A673 (cell line): ENCODE data around the gene SCRN2. TPM values are rescaled to one million over a fixed set of nuclear protein-coding genes. Genes with fewer than 3 reads are reported as not detected.

Experiments
- BruUV-seq: library from RNA; stranded (reverse); fragments of 400-500 nt; replicated peaks from 2 replicates; lab custom pipeline; 2021; lab: Mats Ljungman, UMichigan
- CTCF ChIA-PET: fragments of 300-600 bp; sonication (Branson Sonifier 250); formaldehyde crosslinking; loops from one replicate; lab custom pipeline; 2022; ENCODE audit warnings: antibody characterized with exemption; lab: Charles Lee
- POLR2A ChIA-PET: fragments of 300-600 bp; sonication (Branson Sonifier 250); formaldehyde crosslinking; loops from one replicate; lab custom pipeline; 2022; ENCODE audit warnings: antibody characterized with exemption; ENCODE audit not compliant: low non-redundant PET; lab: Charles Lee
- DNase-seq: peaks from one replicate; pipeline ENCODE4 v3.0.0-alpha.2; 2015; ENCODE audit warnings: low spot score
- H3K27ac ChIP-seq: fragments of 200-600 bp; sonication (generic); 2 replicates; pipeline ENCODE4 v1.5.1; 2016; ENCODE audit warnings: mixed run types, low read depth, mild to moderate bottlenecking, mixed read lengths, antibody characterized with exemption, low read length; ENCODE audit not compliant: poor library complexity, severe bottlenecking
- H3K27me3 ChIP-seq: fragments of 200-600 bp; sonication (generic); replicated peaks from 2 replicates; pipeline ENCODE4 v1.6.1; 2017; ENCODE audit warnings: mixed run types, low read depth, mild to moderate bottlenecking, mixed read lengths, antibody characterized with exemption, low read length; ENCODE audit not compliant: insufficient read depth, poor library complexity
- H3K36me3 ChIP-seq: fragments of 200-600 bp; sonication (generic); 2 replicates; pipeline ENCODE4 v1.6.1; 2016; ENCODE audit warnings: mixed run types, mild to moderate bottlenecking, mixed read lengths, antibody characterized with exemption, low read length; ENCODE audit not compliant: insufficient read depth, poor library complexity, severe bottlenecking
- H3K4me1 ChIP-seq: fragments of 200-600 bp; sonication (generic); 2 replicates; pipeline ENCODE4 v1.6.1; 2017; ENCODE audit warnings: mixed run types, mild to moderate bottlenecking, mixed read lengths, antibody characterized with exemption, low read length; ENCODE audit not compliant: insufficient read depth, poor library complexity, severe bottlenecking
- H3K4me3 ChIP-seq: fragments of 200-600 bp; sonication (generic); 2 replicates; pipeline ENCODE4 v1.5.1; 2016; ENCODE audit warnings: low read depth, mixed run types, mild to moderate bottlenecking, mixed read lengths, low read length; ENCODE audit not compliant: poor library complexity, severe bottlenecking
- H3K9me3 ChIP-seq: fragments of 200-600 bp; sonication (generic); 2 replicates; pipeline ENCODE4 v1.6.1; 2016; ENCODE audit warnings: mixed run types, low read depth, mild to moderate bottlenecking, mixed read lengths, antibody characterized with exemption, low read length; ENCODE audit not compliant: poor library complexity, severe bottlenecking
- CTCF ChIP-seq: fragments of 300-800, 200-600 bp; sonication (generic); conservative IDR thresholded peaks from 2 replicates; pipeline ENCODE4 v1.5.1; 2017; ENCODE audit warnings: low read depth, mild to moderate bottlenecking, antibody characterized with exemption, low read length, moderate library complexity, mixed read lengths
- EZH2 ChIP-seq: fragments of 200-600 bp; sonication (generic); IDR thresholded peaks from 2 replicates; pipeline ENCODE4 v1.6.1; 2017; ENCODE audit warnings: borderline replicate concordance, low read depth, mild to moderate bottlenecking, mixed read lengths, antibody characterized with exemption, low read length; ENCODE audit not compliant: poor library complexity, severe bottlenecking
- intact Hi-C: fragments of 100-400 bp; cut with micrococcal nuclease; formaldehyde crosslinking; loops from one replicate; pipeline ENCODE4 v1.10.0; 2022; ENCODE audit not compliant: unreplicated experiment
- total RNA-seq: library from RNA; stranded (reverse); gene quantifications from 2 replicates; pipeline ENCODE4 v1.2.3, GENCODE V29; 2021

Gene SCRN2
- total RNA-seq, 1 experiment from 2014 or later = 6.2 TPM

GRCh38 chr17:47838636-47839035, 2.4 kb downstream of the SCRN2 start:
- Histone ChIP-seq H3K9me3 (no peaks in the 10 kb centered on the region), H3K36me3 (no peaks in the 10 kb centered on the region), H3K27me3 (no peaks in the 10 kb centered on the region), H3K4me3 (no peak overlapping the region), H3K27ac (no peak overlapping the region), H3K4me1 (no peaks in the 10 kb centered on the region)
- ChIA-PET POLR2A (no interaction called here), CTCF (no interaction called here)
- no peak for DNase-seq
- BruUV-seq = no TSS peak
- intact Hi-C loops = no loop called here
- no peak for TF ChIP-seq EZH2
- TF ChIP-seq CTCF = no peak

- ChIA-PET POLR2A (no interaction called here), CTCF (no interaction called here)
- intact Hi-C loops = no loop called here
- no peak overlapping the region for H3K4me3 ChIP-seq
- H3K9me3 ChIP-seq = no peaks in the 10 kb centered on the region
- TF ChIP-seq CTCF (no peak), EZH2 (no peak)
- no peaks in the 10 kb centered on the region for H3K27me3 ChIP-seq
- no peak for DNase-seq
- H3K4me1 ChIP-seq = no peaks in the 10 kb centered on the region
- BruUV-seq = no TSS peak
- no peaks in the 10 kb centered on the region for H3K36me3 ChIP-seq
- H3K27ac ChIP-seq = no peak overlapping the region
Measured at GRCh38 chr17:47837401-47838039, 3.6 kb downstream of the SCRN2 start.

- DNase-seq = no peak
- TF ChIP-seq EZH2 (no peak), CTCF (no peak)
- H3K4me3 ChIP-seq = no peak overlapping the region
- CTCF ChIA-PET = no interaction called here
- H3K36me3 ChIP-seq = no peaks in the 10 kb centered on the region
- POLR2A ChIA-PET = no interaction called here
- no peaks in the 10 kb centered on the region for H3K9me3 ChIP-seq
- intact Hi-C loops = no loop called here
- H3K27me3 ChIP-seq = no peaks in the 10 kb centered on the region
- no peak overlapping the region for H3K27ac ChIP-seq
- H3K4me1 ChIP-seq = peaks cover 6% of the 10 kb centered on the region
- BruUV-seq = no TSS peak
Measured at GRCh38 chr17:47836601-47837000, 4.5 kb downstream of the SCRN2 start.
